Measurements from ENCODE around the gene PRDX2.

Gene PRDX2

DNA sequence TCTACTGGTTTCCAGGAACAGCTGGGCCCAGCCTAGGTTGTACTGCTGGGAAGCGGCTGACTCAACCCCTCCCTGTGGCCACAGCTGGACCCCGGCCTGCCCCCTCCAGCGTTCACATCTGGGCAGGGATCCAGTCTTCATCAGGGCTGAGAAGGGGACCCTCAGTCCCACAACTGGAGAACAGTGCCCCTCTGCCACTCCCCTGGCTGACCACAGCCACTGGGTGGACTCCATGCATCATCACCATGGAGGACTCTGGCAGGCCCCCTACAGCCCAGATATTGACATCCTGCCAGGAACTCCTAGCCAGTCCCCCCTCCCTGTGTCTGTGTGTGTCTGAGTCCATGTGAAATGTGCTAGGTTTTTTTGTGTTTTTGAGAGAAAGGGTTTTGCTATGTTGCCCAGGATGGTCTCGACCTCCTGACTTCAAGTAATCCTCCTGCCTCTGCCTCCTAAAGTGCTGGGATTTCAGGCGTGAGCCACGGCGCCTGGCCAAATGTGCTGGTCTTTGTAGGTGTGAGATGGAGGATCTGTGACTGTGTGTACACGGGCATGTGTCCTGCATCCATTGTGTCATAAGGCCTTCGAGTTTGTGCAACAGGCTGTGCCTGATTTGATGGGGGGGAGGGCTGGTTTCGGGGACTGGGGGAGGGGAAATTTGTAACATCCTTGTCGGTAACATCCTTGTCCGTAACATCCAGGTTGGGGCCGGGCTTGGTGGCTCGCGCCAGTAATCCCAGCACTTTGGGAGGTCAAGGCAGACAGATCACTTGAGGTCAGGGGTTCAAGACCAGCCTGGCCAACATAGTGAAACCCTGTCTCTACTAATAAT lies 22.2 kb downstream of the PRDX2 start:
- DNase-seq, result peak in 1 of 2 experiments; percentile 57

GRCh38 chr19:12778905-12779161 lies 22.8 kb downstream of the PRDX2 start:
- DNase-seq, result no peak

- DNase-seq, result peak; percentile 85 to 91
Observed at GRCh38 chr19:12778017-12778904, 23.3 kb downstream of the PRDX2 start.

DNA sequence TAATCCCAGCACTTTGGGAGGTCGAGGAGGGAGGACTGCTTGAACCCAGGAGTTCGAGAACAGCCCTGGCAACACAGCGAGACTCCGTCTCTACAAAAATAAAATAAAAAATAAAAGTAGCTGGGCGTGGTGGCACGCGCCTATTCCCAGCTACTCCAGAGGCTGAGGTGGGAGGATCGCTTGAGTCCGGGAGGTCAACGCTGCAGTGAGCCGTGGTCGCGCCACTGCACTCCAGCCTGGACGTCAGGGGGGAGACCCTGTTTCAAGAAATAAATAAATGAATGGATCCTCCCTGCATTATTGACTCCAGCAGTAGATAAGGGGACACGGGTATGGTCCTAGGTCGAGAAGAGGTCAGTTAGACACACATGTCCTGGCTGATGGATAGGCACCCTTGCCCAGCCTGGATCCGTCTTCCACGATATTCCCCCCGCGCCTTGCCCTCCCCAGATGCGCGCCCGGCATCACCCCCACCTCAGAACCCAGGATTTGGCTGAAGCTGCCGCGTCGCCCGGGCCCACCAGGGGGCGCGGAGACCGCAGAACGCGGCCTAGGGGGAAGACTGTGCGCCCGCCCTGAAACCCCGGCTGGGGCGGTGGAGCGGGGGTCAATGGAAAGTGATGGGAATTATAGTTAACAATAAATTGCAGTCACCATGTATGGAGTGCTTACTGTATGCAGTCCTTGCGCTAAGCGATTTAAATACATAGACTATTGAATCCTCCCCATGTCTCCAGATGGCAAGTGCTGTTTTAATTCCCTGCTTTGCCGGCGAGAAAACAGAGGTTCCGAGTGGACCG lies 24.2 kb downstream of the PRDX2 start:
- peak; percentile 80 to 83 for DNase-seq

DNA sequence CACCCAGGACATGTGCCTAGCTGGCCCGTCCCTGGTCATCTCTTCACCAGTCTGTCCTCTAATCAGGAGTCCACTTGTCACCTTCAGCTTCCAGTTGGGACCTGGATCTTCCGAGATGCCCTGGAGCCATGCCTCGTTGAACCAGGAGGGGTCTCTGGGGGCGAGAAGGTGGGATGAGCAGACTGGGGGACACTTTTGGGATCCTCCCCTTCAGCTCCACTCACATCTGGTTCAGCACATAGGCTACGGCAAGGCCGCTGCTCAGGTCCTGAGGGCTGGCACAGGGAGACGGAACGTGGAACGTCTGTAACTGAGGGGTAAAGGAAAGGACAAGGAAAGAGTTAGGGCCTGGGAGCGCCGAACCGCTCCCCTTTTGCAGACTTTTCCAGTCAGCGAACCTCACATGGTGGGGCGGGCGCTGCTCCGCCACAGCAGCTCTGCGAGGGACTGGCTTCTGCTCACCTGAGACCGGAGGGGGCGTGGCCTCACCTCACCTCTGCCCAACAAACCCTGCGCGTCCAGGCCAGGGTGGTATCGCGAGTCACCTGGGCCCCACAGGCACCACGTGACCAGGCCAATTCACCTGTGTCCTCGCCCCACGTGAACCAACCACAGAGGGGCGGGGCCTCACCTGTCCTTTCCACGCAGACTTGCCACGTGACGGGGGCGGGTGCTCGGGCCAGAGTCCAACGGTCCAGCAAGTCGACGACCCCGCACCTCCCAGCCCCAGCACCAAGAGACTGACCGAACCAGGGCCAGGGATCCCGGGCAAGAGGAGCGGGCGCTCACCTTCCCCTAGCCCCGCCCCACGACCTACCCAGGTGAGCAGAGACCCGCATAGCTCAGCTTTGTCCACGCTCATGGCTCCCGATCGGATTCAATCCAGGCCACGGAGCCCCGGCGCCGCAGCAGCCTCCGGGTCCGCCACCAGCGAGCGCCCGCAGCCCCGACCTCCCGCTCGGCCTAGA lies 26.7 kb downstream of the PRDX2 start, which contains the start of gene HOOK2:
Gene HOOK2 (minus strand): TSS at position 965 of the 968 bp plus-strand sequence. CDS start 103 bp downstream, at position 862.
- DNase-seq, result peak; percentile 69 to 82

GRCh38 chr19:12773571-12773970 lies 28.0 kb downstream of the PRDX2 start:
- DNase-seq, result no peak

- DNase-seq, result no peak
Observed at GRCh38 chr19:12772323-12772722, 29.3 kb downstream of the PRDX2 start.

DNA sequence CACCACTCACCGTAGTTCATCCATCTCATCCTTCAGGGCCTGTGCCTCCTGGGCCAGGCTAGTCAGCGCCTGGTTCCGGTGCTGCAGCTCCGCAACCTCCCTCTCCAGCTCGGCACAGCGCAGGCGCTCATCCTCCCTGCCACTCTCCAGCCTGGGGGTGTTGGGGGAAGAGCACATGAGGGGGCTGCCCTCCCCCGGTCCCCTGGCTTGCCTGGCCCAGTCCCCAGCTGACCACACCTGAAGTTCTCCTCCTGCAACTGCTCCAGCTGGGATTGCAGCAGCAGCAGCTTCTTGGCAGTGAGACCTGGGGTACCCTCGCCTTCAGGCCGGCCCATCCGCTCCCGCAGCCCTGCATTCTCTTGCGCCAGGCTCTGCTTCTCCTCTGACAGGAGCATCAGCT lies 30.7 kb downstream of the PRDX2 start:
- no peak for DNase-seq

DNA sequence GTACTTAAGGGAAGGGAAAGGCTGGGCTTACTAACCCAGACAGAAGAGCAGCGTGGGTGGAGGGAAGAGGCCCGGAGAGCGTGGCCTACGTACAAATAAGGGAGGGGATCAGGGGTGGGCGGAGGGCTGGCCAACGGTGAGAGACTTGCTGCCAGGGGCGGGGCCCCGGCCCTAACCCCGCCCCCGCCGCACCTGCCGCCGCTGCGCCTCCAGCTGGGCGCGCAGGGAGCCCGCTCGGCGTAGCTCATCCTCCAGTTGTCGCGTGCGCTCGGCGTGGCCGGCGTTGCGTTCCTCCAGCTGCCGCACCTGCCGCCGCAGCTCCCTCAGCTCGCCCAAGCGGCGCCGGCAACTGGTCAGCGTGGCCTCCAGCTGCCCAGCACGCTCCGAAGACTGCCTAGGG lies 31.9 kb downstream of the PRDX2 start:
- DNase-seq, result no peak

GRCh38 chr19:12767666-12768065 lies 33.9 kb downstream of the PRDX2 start:
- no peak for DNase-seq

- DNase-seq, result no peak
Observed at GRCh38 chr19:12767150-12767549, 34.5 kb downstream of the PRDX2 start.

- DNase-seq, result peak; percentile 71
Observed at GRCh38 chr19:12766051-12766521, 35.5 kb downstream of the PRDX2 start.

DNA sequence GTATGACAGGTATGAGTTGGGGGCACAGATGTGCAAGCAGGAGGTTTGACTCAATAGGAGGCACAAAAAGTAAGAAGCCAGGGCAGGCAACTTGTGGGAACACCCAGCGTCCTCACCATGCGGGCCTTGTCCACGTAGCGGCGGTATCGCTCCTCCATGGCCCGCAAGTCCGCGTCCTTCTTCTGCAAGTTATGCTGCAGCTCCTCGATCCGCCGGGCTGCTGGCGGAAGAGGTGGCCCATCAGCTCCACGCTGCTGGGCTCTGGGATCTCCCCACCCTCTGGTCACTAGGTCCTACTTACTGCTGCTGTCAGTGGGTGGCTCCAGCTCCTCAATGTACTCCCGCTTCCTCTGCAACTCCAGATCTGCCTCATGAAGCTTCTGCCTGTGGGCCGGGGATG lies 36.9 kb downstream of the PRDX2 start:
- DNase-seq, result no peak

DNA sequence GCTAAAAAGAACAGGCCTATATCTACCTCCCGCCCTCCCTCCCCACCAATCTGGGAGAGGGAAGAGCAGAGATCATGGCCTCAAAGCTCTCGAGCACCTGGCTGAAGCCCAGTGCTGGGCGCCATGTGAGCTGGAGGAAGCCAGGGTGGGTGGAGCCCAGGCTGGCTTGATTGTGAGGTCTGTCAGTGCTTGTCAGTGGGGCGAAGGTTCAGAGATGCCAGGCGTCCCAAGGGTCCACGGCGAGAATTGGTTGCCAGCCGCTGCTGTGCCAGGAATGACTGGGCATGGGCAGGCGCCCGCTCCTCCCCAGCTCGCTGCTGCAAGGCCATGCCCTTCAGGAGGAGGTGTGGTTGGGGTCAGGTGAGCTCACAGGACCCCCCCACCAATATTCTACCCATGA lies 38.5 kb downstream of the PRDX2 start:
- DNase-seq, result no peak

- no peak for DNase-seq
Observed at GRCh38 chr19:12759686-12760085, 41.9 kb downstream of the PRDX2 start.

DNA sequence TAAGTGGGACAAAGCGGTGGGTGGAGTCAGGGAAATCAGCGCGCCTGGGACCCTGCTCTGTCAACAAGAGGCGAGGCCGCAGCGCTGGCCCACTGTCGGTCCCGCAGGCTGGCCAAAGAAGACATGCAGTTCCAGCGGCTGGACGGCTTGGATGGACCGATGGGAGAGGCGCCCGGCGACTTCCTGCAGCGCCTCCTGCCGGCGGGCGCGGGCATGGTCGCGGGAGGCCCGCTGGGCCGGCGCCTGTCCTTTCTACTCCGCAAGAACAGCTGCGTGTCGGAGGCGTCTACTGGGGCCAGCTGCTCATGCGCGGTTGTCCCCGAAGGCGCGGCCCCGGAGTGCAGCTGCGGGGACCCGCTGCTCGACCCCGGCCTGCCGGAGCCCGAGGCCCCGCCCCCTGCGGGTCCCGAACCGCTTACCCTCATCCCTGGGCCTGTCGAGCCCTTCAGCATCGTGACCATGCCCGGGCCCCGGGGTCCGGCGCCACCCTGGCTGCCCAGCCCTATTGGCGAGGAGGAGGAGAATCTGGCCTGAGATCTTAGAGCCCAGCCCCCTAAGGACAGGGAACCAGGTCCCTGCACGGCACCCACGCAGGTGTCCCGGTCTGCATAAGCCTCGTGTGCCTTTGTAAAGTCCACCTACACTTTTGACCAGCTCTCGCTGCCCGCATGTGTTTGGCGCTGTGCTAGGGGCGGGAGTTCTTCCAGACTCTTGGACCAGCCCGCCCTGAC lies 43.9 kb downstream of the PRDX2 start:
- DNase-seq, result peak; percentile 29 to 48

- DNase-seq, result no peak
Observed at GRCh38 chr19:12756150-12756883, 45.3 kb downstream of the PRDX2 start.

DNA sequence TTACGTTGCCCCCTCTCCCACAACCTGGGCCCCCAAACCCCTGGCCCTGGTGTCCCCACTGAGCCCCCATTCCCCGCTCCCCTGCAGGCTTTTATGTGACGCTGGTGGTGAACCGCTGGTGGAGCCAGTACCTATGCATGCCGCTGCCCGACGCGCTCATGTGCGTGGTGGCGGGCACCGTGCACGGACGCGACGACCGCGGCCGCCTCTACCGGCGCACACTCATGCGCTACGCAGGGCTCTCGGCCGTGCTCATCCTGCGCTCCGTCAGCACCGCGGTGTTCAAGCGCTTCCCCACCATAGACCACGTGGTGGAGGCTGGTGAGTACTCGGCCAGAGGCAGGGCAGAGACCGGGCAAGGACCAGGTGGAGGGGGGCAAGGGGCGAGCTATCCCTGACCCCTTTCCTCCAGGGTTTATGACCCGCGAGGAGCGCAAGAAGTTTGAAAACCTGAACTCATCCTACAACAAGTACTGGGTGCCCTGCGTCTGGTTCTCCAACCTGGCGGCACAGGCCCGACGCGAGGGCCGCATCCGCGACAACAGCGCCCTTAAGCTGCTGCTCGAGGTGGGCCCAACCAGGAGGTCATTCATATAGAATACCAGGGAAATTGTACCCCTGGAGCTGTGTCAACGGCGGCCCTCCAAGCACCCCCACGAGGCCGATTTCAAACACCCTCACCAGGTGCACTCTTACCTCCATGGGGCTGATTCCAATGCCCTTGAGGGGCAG lies 47.0 kb downstream of the PRDX2 start:
- DNase-seq, result no peak

DNA sequence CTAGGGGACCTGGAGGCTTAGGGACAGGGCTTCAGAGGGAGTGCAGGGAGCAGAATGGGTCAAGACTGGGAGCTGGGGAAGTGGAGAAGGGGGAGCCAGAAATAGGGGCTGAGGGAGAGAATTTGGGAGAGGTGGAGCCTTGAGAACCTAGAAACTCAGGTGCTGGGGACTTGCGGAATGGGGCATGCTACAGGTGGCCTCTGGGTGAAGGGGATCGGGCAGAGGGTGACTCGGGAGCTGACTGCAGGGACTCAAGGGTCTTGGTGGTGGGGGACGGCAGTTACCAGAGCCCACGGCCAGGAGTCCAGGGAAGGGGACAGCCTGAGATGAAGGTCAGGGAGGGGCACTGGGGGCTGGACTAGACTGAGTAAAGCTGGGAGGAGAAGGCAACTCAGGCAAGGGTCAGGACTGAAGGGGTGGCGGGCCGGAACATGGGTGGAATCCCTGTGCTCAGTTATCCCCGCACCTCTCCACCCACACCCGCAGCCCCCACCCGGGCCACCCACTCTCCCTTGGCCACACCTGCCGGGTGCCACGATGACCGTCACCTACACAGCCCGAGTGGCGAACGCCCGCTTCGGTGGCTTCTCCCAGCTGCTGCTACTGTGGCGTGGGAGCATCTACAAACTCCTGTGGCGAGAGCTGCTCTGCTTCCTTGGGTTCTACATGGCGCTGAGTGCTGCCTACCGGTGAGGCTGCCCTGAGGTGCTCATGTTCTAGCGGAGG lies 49.4 kb downstream of the PRDX2 start:
- DNase-seq, result no peak
